ENCODE data around the gene LCOR.

GRCh38 chr10:96856317-96856716, 24.2 kb downstream of the LCOR start:
- TF ChIP-seq GATA2 (IDR thresholded peaks at IDR 0.05; ENCODE audit: low read depth, low read length) (no peak), GATA3 (IDR thresholded peaks at IDR 0.05; ENCODE audit: low read depth, low read length) (no peak)

Data from SH-SY5Y (cell line).